GM12875 (cell line): ENCODE results near the gene GAS7.

Experiments used
- H3K4me3 ChIP-seq: one replicate; pipeline ENCODE4 v1.5.1; 2011; ENCODE audit warnings: low read depth, low read length, control low read depth
- TF ChIP-seq, protein P1 (sequence below): IDR thresholded peaks from 2 replicates; pipeline ENCODE4 v1.5.1; 2011; ENCODE audit warnings: low read depth, mild to moderate bottlenecking, control low read depth, inconsistent platforms, low read length, moderate library complexity, borderline replicate concordance; ENCODE audit not compliant: insufficient read depth

Gene GAS7

DNA sequence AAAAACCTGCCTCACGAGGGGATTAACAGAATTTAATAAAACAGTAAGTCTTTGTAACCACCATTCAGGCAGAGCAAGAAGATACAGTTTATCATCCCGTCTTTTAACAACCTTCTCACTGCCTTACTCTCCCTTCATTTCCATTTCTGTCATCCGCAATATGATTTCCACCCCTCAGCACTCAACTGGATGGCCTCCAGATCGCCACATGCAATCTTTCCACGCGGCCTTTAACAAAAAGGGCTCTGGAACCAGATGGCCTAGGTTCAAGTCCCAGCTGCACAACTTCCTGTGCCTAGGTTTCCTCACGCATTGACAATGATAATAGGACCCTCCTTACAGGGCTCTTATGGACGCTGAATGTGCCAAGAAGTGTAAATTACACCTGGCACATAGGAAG lies 103.6 kb downstream of the GAS7 start:
- H3K4me3 ChIP-seq = no peak overlapping the region
- TF ChIP-seq, protein P1, sequence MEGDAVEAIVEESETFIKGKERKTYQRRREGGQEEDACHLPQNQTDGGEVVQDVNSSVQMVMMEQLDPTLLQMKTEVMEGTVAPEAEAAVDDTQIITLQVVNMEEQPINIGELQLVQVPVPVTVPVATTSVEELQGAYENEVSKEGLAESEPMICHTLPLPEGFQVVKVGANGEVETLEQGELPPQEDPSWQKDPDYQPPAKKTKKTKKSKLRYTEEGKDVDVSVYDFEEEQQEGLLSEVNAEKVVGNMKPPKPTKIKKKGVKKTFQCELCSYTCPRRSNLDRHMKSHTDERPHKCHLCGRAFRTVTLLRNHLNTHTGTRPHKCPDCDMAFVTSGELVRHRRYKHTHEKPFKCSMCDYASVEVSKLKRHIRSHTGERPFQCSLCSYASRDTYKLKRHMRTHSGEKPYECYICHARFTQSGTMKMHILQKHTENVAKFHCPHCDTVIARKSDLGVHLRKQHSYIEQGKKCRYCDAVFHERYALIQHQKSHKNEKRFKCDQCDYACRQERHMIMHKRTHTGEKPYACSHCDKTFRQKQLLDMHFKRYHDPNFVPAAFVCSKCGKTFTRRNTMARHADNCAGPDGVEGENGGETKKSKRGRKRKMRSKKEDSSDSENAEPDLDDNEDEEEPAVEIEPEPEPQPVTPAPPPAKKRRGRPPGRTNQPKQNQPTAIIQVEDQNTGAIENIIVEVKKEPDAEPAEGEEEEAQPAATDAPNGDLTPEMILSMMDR = no peak

GRCh38 chr17:10092595-10092994 lies 105.8 kb downstream of the GAS7 start:
- TF ChIP-seq, protein P1 = no peak
- no peak overlapping the region for H3K4me3 ChIP-seq

GRCh38 chr17:10091046-10091445 lies 107.4 kb downstream of the GAS7 start:
- TF ChIP-seq, protein P1 = no peak
- H3K4me3 ChIP-seq = no peak overlapping the region

- no peak overlapping the region for H3K4me3 ChIP-seq
- TF ChIP-seq, protein P1 = no peak
Observed at GRCh38 chr17:10089196-10089804, 109.1 kb downstream of the GAS7 start.

DNA sequence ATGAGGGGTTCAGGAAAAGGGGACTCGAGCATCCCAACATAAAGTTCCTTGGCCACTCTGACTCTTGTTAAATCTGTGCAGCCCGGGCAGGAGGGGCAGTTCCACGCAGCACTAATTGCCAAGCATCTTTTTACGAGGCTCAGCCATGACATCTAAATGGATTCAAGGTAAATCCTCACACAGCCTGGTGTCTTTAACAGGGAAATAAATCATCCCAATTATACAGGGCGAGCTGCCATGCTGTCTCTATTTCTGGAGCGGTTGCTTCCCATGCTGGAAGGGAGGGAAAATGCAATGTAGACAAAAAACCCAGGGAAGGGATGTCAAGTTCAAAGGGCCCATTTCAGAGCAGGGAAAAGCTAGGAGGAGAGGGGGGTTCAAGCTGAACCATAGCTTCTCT lies 110.0 kb downstream of the GAS7 start:
- H3K4me3 ChIP-seq = no peak overlapping the region
- TF ChIP-seq, protein P1 = no peak

DNA sequence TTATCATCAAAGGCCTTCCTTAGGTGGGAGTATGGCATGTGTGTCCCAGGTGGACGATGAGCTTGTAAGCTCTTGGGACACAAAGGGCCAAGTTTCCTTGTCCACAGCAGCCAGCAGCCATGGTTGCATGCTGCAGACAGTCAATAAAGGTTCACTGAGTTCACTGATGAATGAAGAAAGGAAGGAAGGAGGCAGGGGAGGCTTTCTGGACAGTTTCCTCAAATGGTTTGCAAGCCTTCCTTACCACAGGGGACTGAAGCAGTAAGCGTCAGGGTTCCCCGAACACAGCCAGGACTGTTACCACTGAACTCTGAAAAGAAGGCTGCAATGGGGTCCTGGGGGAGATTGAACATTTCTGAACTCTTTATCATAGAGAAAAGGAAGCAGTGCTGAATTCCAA lies 111.1 kb downstream of the GAS7 start:
- TF ChIP-seq, protein P1 = no peak
- no peak overlapping the region for H3K4me3 ChIP-seq

- H3K4me3 ChIP-seq = no peak overlapping the region
- TF ChIP-seq, protein P1 = no peak
Observed at GRCh38 chr17:10083864-10084263, 114.5 kb downstream of the GAS7 start.
